D341Med (cell line): ENCODE data around the gene PVRIG.
A peak's percentile ranks its signal among the peaks of the same experiment; 100 is the strongest.
"Not testable (repeated sequence)": the region's sequence is repeated elsewhere in the genome, so short reads cannot be mapped to it uniquely, and the experiment has no call there.

Source experiments
- DNase-seq: peaks from one replicate; pipeline ENCODE4 v3.0.0; 2012; ENCODE audit warnings: low spot score

Gene PVRIG

GRCh38 chr7:100234660-100235317 lies 15.0 kb downstream of the PVRIG start:
- not testable (repeated sequence) for DNase-seq

GRCh38 chr7:100239975-100240374 lies 20.2 kb downstream of the PVRIG start:
- DNase-seq: not testable (repeated sequence)

- DNase-seq: not testable (repeated sequence)
Observed at GRCh38 chr7:100243385-100243784, 23.6 kb downstream of the PVRIG start.

GRCh38 chr7:100244988-100245605 lies 25.3 kb downstream of the PVRIG start:
- not testable (repeated sequence) for DNase-seq

GRCh38 chr7:100246121-100246864 lies 26.5 kb downstream of the PVRIG start:
- DNase-seq: not testable (repeated sequence)

GRCh38 chr7:100246865-100247137 lies 27.1 kb downstream of the PVRIG start:
- not testable (repeated sequence) for DNase-seq

GRCh38 chr7:100247152-100247757 lies 27.5 kb downstream of the PVRIG start:
- DNase-seq: peak; percentile 59

- DNase-seq: no peak
Observed at GRCh38 chr7:100248483-100248882, 28.7 kb downstream of the PVRIG start.

GRCh38 chr7:100257017-100257416 lies 37.3 kb downstream of the PVRIG start:
- DNase-seq: no peak

- not testable (repeated sequence) for DNase-seq
Observed at GRCh38 chr7:100259984-100260383, 40.2 kb downstream of the PVRIG start.

- not testable (repeated sequence) for DNase-seq
Observed at GRCh38 chr7:100262896-100263295, 43.1 kb downstream of the PVRIG start.

GRCh38 chr7:100264223-100264622 lies 44.5 kb downstream of the PVRIG start:
- not testable (repeated sequence) for DNase-seq

- not testable (repeated sequence) for DNase-seq
Observed at GRCh38 chr7:100264669-100265165, 45.0 kb downstream of the PVRIG start.

- DNase-seq: not testable (repeated sequence)
Observed at GRCh38 chr7:100265851-100266250, 46.1 kb downstream of the PVRIG start.

- DNase-seq: no peak
Observed at GRCh38 chr7:100266576-100267354, 47.0 kb downstream of the PVRIG start.

GRCh38 chr7:100267648-100268047 lies 47.9 kb downstream of the PVRIG start:
- no peak for DNase-seq

- not testable (repeated sequence) for DNase-seq
Observed at GRCh38 chr7:100268882-100269281, 49.1 kb downstream of the PVRIG start.

- not testable (repeated sequence) for DNase-seq
Observed at GRCh38 chr7:100269306-100270045, 49.7 kb downstream of the PVRIG start.

- DNase-seq: not testable (repeated sequence)
Observed at GRCh38 chr7:100270046-100270918, 50.5 kb downstream of the PVRIG start.
